Measurements from ENCODE around the gene PRKAR1B.

The PRKAR1B gene

GRCh38 chr7:739983-740942, 13.2 kb upstream of the PRKAR1B start:
- no peak for DNase-seq

GRCh38 chr7:739455-739982, 12.4 kb upstream of the PRKAR1B start:
- DNase-seq, result no peak

- no peak for DNase-seq
These were observed 11.8 kb upstream of the PRKAR1B start for GRCh38 chr7:738723-739454.

GRCh38 chr7:738241-738640, 11.2 kb upstream of the PRKAR1B start:
- no peak for DNase-seq

GRCh38 chr7:734808-735207, 7.7 kb upstream of the PRKAR1B start:
- no peak for DNase-seq

- no peak for DNase-seq
These were observed 7.1 kb upstream of the PRKAR1B start for GRCh38 chr7:734214-734613.

GRCh38 chr7:732556-732955, 5.5 kb upstream of the PRKAR1B start:
- DNase-seq, result no peak

- DNase-seq, result peak; percentile 76
These were observed 5.0 kb upstream of the PRKAR1B start for GRCh38 chr7:732094-732541.

GRCh38 chr7:731440-732085, 4.5 kb upstream of the PRKAR1B start:
- DNase-seq, result no peak

- no peak for DNase-seq
These were observed 3.7 kb upstream of the PRKAR1B start for GRCh38 chr7:730501-731439.

- no peak for DNase-seq
These were observed 2.3 kb upstream of the PRKAR1B start for GRCh38 chr7:729140-730000.

GRCh38 chr7:728602-729001, 1.5 kb upstream of the PRKAR1B start:
- no peak for DNase-seq

- no peak for DNase-seq
These were observed 852 bp upstream of the PRKAR1B start for GRCh38 chr7:727806-728460.

GRCh38 chr7:726854-727103, 302 bp downstream of the PRKAR1B start:
- DNase-seq, result no peak

- peak; percentile 85 for DNase-seq
These were observed 812 bp downstream of the PRKAR1B start, which contains the start of gene DNAAF5 for GRCh38 chr7:726084-726853. DNAAF5 (plus strand) TSS chr7:726699; CDS start chr7:726721, 22 bp downstream.

- DNase-seq, result no peak
These were observed 1.7 kb downstream of the PRKAR1B start for GRCh38 chr7:725223-726005.

- DNase-seq, result no peak
These were observed 2.8 kb downstream of the PRKAR1B start for GRCh38 chr7:724298-724697.

- no peak for DNase-seq
These were observed 3.5 kb downstream of the PRKAR1B start for GRCh38 chr7:723541-723940.
